Measurements from ENCODE around the gene PPP1R16B.
"Not testable (repeated sequence)": the region's sequence is repeated elsewhere in the genome, so short reads cannot be mapped to it uniquely, and the experiment has no call there.

PPP1R16B gene

DNA sequence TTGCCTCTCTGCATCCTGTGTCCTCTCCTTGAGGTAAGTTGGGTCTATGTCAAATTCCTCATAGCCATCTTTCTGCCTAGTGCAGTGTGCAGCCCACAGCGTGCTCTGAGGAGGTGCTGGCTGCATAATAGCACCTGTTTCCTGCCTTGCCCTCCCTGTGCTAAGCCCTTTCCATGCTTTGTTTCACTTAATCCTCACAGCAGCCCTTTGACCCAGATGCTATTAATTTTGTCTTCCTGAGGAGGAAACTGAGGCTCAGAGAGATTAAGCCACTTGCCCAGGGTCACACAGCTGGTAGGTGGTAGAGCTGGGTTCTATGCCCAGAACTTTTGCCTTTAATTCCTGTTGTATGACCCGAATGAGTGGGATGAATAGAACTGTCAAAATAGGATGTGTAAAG lies 134.2 kb downstream of the PPP1R16B start:
- DNase-seq = no peak

DNA sequence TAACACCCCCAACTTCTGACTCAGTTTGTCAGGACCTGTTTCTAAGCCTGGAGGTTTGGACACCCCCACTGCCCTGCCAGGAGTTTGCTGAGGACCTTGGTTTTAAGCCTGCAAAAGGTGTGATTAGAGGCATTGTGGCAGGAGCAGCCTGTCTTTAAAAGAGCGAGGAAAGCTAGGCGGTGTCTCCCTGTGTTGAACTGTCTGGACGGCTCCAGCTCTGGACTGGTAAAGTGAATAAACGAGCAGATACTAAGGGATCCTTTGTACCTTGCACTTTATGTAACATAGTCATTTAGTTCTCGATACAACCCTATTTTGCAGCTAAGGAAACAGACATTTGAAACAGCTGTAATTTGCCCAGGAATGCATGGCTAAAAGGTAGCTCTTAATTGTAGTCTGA lies 135.1 kb downstream of the PPP1R16B start:
- no peak for DNase-seq

DNA sequence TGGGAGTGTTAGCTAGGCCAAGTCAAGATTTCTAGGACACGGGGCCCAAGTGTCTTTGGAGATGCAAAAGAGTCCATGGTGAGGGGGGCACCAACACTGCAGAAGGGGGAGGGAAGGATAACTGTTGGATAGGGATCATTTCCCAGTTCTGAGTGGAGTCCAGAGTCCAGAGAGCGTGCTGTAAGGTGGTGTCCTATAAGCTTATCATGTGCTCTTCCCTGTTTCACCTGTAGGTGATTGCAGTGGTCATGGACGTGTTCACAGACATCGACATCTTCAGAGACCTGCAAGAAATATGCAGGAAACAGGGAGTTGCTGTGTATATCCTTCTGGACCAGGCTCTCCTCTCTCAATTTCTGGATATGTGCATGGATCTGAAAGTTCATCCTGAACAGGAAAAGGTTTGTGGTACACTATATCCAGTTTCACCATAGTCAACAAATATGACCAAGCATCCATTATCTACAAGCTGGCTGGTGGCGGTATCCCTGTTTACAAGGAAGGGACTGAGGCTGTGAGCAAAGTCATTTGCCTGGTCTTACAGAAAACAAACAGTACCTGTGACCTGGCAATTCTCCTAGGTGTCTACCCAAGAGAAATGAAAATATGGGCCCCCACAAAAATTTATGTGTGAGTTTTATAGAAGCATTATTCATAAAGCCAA lies 136.4 kb downstream of the PPP1R16B start:
- no peak for DNase-seq

DNA sequence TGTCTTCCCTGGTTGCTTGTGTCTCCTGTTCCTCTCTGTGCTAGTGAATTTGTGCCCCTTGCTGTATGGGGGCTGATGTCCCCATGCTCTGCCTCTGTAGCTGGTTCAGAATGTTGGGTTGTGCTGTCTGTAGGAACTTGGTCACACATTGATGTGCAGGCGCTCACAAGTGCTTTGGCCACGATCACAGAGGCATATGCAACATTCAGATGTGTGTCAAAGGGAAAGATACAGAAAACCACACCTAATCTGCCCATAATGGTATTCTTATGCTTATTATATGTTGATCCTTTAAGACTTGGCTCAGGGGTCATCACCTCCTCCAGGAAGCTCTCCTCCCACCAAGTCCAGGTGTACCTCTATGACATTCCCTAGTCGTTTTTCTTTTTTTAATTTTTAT lies 139.5 kb downstream of the PPP1R16B start:
- DNase-seq = no peak

- DNase-seq = no peak
Measured at GRCh38 chr20:38946836-38947235, 141.3 kb downstream of the PPP1R16B start.

- DNase-seq = no peak
Measured at GRCh38 chr20:38947931-38948362, 142.4 kb downstream of the PPP1R16B start.

DNA sequence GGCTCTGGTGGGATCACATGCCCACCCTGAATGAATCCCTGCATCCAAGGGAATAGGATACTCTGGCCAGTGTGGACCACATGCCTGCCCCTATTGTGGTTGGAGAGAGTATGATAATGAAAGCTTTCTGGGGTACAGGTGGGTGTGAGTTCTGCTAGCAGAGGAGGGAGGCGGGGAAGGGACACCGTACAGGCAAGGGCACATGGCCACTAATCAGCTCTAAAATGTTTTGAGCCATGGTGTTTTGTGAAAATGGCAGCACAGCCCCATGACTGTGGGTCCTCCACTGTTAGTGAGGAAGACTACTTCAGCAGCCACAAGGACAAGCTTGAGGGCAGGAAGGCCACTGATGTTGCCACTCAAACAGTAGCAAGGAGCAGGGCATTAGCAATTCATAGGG lies 144.8 kb downstream of the PPP1R16B start:
- DNase-seq = no peak

GRCh38 chr20:38951611-38952010 lies 146.1 kb downstream of the PPP1R16B start:
- DNase-seq = no peak

GRCh38 chr20:38952153-38952552 lies 146.7 kb downstream of the PPP1R16B start:
- no peak for DNase-seq

DNA sequence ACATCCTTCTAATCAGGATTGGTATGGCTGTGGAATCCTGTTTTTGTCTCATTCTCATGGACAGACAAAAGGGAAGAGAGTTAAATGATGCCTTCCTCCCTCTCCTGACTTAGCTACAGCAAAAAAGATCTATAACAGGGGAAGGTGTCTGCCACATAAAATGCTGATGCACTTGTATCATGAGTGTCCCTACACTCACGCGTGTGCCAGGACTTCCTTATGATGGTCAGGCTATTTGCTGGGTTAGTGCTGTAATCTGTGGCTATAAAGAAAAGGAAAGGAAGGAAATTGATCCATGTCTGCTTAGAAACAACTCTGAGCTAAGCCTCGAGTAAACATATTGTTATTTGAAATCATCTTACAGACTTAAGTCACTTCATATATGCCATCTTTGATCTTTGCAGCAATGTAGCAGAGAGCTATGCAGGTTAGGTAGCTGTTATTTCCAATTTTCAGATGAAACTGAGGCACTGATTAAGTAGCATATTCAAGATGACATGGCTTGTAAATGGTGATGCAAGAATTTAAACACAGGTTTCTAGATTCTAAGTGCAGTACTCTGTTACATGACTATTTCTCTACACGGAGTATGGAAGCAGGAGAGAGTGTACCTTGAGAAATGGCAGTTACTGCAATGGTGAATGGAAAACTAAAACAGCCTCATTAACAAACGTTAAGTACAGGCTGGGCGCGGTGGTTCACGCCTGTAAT lies 148.3 kb downstream of the PPP1R16B start:
- no peak for DNase-seq

DNA sequence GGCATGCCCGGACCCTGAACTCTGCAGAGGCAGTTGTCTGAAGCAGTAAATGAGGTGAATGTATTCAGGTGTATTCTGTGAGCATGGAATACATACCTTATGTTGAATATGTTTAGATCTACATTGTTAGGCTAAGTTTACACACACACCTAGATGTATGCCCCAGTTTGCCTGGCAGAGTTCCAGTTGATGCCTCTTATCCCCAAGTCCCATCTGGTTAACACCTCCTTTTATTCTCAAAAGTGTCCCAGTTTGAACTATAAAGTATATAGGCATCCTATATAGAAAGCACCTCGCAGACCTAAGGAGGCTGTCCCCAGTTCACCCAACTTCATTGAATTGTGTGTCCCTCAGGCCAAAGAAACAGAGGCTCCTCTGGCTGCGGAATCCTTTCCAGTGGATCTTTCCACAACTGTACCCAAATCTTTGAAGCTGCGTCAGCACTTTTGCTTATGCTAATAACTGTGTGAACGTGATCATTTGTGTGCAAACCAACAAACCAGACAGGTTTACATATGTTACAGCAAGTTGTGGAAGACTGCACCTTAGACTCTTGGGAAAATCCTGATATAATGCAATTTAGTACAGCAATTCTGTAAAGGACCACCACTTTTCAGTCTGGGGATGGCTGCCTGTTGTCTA lies 151.9 kb downstream of the PPP1R16B start:
- DNase-seq = no peak

- DNase-seq = no peak
Measured at GRCh38 chr20:38957915-38958485, 152.5 kb downstream of the PPP1R16B start.

- DNase-seq = not testable (repeated sequence)
Measured at GRCh38 chr20:38960187-38960687, 154.7 kb downstream of the PPP1R16B start.

DNA sequence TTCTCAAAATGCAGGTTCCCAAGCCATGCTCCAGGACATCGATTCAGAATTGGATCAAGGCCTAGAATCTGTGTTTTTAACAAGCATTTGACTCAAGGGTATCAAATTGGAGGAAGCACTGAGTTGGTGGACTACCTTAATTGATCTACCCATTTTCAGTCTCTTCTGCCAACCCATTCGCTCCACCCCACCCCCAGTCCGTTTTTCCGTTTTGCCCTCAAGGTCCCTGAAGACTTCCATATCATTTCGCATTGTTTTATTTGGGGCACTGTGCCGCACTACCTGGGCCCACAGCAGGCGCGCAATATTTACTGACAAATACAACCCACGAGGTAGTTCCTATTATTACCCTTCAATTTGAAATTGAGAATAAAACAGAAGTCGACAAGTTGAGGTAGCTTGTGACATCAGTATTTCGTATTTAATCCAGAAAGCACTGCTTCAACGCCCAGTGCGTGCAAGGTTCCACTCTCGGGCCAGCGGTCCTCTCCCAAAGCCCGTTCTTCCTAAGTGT lies 156.1 kb downstream of the PPP1R16B start:
- no peak for DNase-seq

DNA sequence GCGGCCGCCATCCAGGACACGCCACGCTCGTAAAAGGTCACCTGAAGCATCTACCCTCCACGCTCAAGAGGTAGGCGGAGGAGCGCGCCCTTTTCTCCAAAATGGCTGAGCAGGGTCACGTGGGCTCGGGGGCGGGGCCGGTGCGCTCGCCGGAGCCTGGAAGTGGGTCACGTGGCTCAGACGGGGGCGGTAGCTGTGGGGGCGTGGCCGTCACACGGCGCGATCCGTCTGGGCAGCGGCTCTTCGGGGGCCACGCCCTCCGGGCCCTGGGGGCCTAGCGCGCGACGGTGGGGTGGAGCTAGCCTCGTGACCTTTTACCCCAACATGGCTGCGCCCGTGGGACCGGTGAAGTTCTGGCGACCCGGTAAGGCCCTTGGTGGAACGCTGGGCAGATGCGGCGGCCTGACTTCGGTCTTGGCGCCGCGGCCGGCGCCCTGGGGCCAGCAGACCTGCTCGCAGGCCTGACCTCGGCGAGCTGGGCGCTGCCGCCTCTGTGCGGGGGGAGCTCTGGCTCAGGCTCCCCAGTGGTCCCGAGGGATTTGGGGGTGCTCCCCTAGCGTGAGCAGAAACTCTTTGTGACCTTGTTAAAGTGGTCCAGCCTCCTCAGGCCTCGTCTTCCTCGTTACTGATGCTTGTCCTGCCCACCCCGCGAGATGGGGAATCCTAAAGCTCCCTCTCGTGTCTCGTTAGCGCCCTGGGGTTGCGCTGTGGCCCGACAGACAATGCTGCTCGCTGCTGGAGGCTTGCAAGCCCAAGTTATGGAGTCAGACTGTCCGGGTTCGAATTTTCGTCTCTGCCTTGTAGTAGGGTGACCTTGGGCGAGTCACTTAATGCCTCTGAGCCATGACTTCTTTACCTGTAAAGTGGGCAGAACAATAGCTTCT lies 156.8 kb downstream of the PPP1R16B start, which contains the start of gene DHX35:
Gene DHX35 (plus strand): TSS at position 301 of the 884 bp plus-strand sequence. CDS start 24 bp downstream, at position 325.
- peak; percentile 89 to 92 for DNase-seq

- DNase-seq = peak; percentile 24 to 25
Measured at GRCh38 chr20:38962928-38963401, 157.5 kb downstream of the PPP1R16B start.

DNA sequence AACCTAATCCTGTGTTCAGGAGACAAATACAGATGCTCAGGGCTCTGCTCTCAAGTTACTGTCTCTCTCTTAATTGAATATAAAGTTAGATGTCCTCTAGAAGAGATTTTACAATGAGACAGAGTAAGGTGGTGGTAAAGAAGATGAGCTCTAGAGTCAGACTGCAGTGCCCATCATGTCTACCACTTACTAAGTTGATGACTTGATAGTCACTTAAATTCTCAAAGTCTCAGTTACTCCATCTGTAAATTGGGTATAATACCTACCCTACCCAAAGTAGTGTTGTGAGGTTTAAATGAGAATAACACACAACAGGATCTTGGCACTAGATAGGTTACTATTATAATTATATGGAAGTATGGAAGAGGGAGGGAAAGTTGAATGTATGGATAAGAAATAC lies 158.2 kb downstream of the PPP1R16B start:
- DNase-seq = no peak

- no peak for DNase-seq
Measured at GRCh38 chr20:38965264-38965663, 159.8 kb downstream of the PPP1R16B start.

- DNase-seq = no peak
Measured at GRCh38 chr20:38968090-38968489, 162.6 kb downstream of the PPP1R16B start.

DNA sequence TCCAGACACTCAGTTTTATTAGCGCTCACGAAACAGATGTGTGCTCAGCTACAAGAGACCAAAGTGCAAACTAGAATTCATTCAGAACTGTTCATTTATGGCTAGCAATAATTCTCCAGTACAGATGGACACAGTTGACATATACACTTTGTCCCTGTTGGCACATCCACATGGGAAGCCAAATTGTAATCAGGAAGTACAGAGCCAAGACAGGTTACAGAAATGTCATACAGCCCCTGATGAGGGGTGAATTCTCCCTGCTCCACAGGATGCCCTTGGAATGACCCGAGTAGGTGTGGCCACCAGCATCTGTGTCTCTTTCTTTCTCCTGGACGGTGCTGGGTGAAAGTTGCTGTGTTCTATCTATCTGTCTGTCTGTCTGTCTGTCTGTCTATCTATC lies 164.2 kb downstream of the PPP1R16B start:
- no peak for DNase-seq

GRCh38 chr20:38970302-38970701 lies 164.8 kb downstream of the PPP1R16B start:
- no peak for DNase-seq

Data from AML-193 (cell line).